GM12878 (cell line): ENCODE data around the gene LIMS2. TPM values are rescaled to one million over a fixed set of nuclear protein-coding genes. Genes with fewer than 3 reads are reported as not detected.

Experiments used
- ATAC-seq: fragments of 200-7000 bp; cut with Tn5 transposase; 3 replicates; pipeline ENCODE4 v1.9.1; 2020; ENCODE audit warnings: mild to moderate bottlenecking, moderate library complexity
- BruUV-seq: library from RNA; stranded (reverse); fragments of 400-500 nt; replicated peaks from 2 replicates; lab custom pipeline; 2021; lab: Mats Ljungman, UMichigan
- CTCF ChIA-PET: fragments of 300-600 bp; sonication (Branson Sonifier 250); formaldehyde crosslinking; extraction: SDS; loops from one replicate; lab custom pipeline; 2021; ENCODE audit warnings: inconsistent platforms; lab: Yijun Ruan, JAX
- POLR2A ChIA-PET: fragments of 350-600 bp; formaldehyde crosslinking; extraction: SDS; loops from one replicate; lab custom pipeline; 2021; ENCODE audit warnings: inconsistent platforms; lab: Charles Lee
- RAD21 ChIA-PET: fragments of 300-600 bp; sonication (Branson Sonifier 250); formaldehyde crosslinking; loops from one replicate; lab custom pipeline; 2023; ENCODE audit warnings: antibody characterized with exemption; ENCODE audit not compliant: unreplicated experiment; lab: Charles Lee
- SMC1A ChIA-PET: fragments of 300-600 bp; sonication (Branson Sonifier 250); formaldehyde crosslinking; loops from one replicate; lab custom pipeline; 2023; ENCODE audit not compliant: unreplicated experiment, uncharacterized antibody; lab: Charles Lee
- DNase-seq: peaks from one replicate; pipeline ENCODE4 v3.0.0-alpha.2; 2011; ENCODE audit warnings: low read depth, low spot score
- FAIRE-seq: peaks from 3 replicates; lab custom pipeline; 2011; peaks lifted over from hg19 to GRCh38; lab: Jason Lieb, UNC
- H2AFZ ChIP-seq: 2 replicates; pipeline ENCODE4 v1.6.0; 2011; ENCODE audit warnings: low read depth, low read length, control low read depth; ENCODE audit not compliant: control insufficient read depth
- H3K27ac ChIP-seq: 2 replicates; pipeline ENCODE4 v1.5.1; 2011; ENCODE audit warnings: control low read depth; ENCODE audit not compliant: control insufficient read depth, insufficient read depth
- H3K27me3 ChIP-seq, 2 experiments: replicated peaks in 1 of 2; 2 replicates each; pipeline versions ENCODE4 v1.6.0 to v1.6.1; 2011; ENCODE audit warnings: low read length in 1 of 2; ENCODE audit not compliant: control insufficient read depth in 2 of 2, insufficient read depth in 2 of 2
- H3K36me3 ChIP-seq, 2 experiments: 2 replicates each; pipeline ENCODE4 v1.5.1; 2011; ENCODE audit warnings: low read length in 1 of 2; ENCODE audit not compliant: control insufficient read depth in 2 of 2, insufficient read depth in 2 of 2
- H3K4me1 ChIP-seq: 2 replicates; pipeline ENCODE4 v1.6.1; 2011; ENCODE audit warnings: mild to moderate bottlenecking, low read length, moderate library complexity, mixed read lengths; ENCODE audit not compliant: control insufficient read depth, insufficient read depth
- H3K4me2 ChIP-seq: 2 replicates; pipeline ENCODE4 v1.6.0; 2011; ENCODE audit warnings: control low read depth; ENCODE audit not compliant: control insufficient read depth, insufficient read depth
- H3K4me3 ChIP-seq: fragments of 200-600 bp; sonication (generic); 2 replicates; pipeline ENCODE4 v1.5.1; 2016
- H3K79me2 ChIP-seq: 2 replicates; pipeline ENCODE4 v1.6.0; 2011; ENCODE audit warnings: low read length; ENCODE audit not compliant: control insufficient read depth, insufficient read depth
- H3K9ac ChIP-seq: 2 replicates; pipeline ENCODE4 v1.8.0; 2011; ENCODE audit warnings: low read length, control low read depth, mixed read lengths; ENCODE audit not compliant: control insufficient read depth, insufficient read depth
- H3K9me3 ChIP-seq: replicated peaks from 3 replicates; pipeline ENCODE4 v1.5.1; 2011; ENCODE audit warnings: mild to moderate bottlenecking, low read length; ENCODE audit not compliant: control insufficient read depth, insufficient read depth
- H4K20me1 ChIP-seq: 2 replicates; pipeline ENCODE4 v1.6.0; 2011; ENCODE audit not compliant: control insufficient read depth, insufficient read depth
- BACH1 ChIP-seq: fragments of 450-650 bp; IDR thresholded peaks from 2 replicates; pipeline ENCODE4 v1.6.1; 2017; ENCODE audit warnings: mild to moderate bottlenecking, borderline replicate concordance
- CBX3 ChIP-seq: fragments of 200-600 bp; sonication (generic); IDR thresholded peaks from 2 replicates; pipeline ENCODE4 v1.6.1; 2016; ENCODE audit warnings: low read depth, borderline replicate concordance
- CHD4 ChIP-seq: fragments of 200-600 bp; sonication (generic); IDR thresholded peaks from 2 replicates; pipeline ENCODE4 v1.6.1; 2016; ENCODE audit warnings: mild to moderate bottlenecking
- GATAD2B ChIP-seq: fragments of 450-650 bp; conservative IDR thresholded peaks from 2 replicates; pipeline ENCODE4 v1.6.1; 2017; ENCODE audit warnings: low read depth, mild to moderate bottlenecking, moderate library complexity
- HCFC1 ChIP-seq: fragments of 150-350 bp; IDR thresholded peaks from 2 replicates; pipeline ENCODE4 v1.6.1; 2014; ENCODE audit warnings: low read length
- HDGF ChIP-seq: fragments of 450-650 bp; IDR thresholded peaks from 2 replicates; pipeline ENCODE4 v1.6.1; 2016; ENCODE audit warnings: antibody characterized with exemption
- IKZF2 ChIP-seq, 2 experiments: fragments of 450-650 bp; IDR thresholded peaks; 2 replicates each; pipeline ENCODE4 v1.6.1; 2017; ENCODE audit warnings: mild to moderate bottlenecking in 2 of 2, moderate library complexity in 2 of 2
- MTA2 ChIP-seq: fragments of 450-650 bp; IDR thresholded peaks from 2 replicates; pipeline ENCODE4 v1.6.1; 2016; ENCODE audit warnings: low read depth, mild to moderate bottlenecking, moderate library complexity
- MTA3 ChIP-seq: IDR thresholded peaks from 2 replicates; pipeline ENCODE4 v1.6.1; 2012; ENCODE audit warnings: low read length, inconsistent platforms, borderline replicate concordance
- RELA ChIP-seq: fragments of 450-650 bp; IDR thresholded peaks from 2 replicates; pipeline ENCODE4 v1.8.0; 2014; ENCODE audit warnings: borderline replicate concordance; ENCODE audit not compliant: partially characterized antibody
- RFX5 ChIP-seq: IDR thresholded peaks from 2 replicates; pipeline ENCODE4 v1.6.1; 2011; ENCODE audit warnings: low read depth, low read length, improper control_type of control experiment
- SIN3A ChIP-seq: IDR thresholded peaks from 2 replicates; pipeline ENCODE4 v1.6.1; 2012; ENCODE audit warnings: low read depth, low read length, improper control_type of control experiment
- SMARCA5 ChIP-seq: fragments of 450-650 bp; IDR thresholded peaks from 2 replicates; pipeline ENCODE4 v1.6.1; 2017; ENCODE audit warnings: mild to moderate bottlenecking
- STAT3 ChIP-seq: IDR thresholded peaks from 2 replicates; pipeline ENCODE4 v1.6.1; 2011; ENCODE audit warnings: low read depth, low read length, improper control_type of control experiment
- TARDBP ChIP-seq: IDR thresholded peaks from 2 replicates; pipeline ENCODE4 v1.6.1; 2016; ENCODE audit warnings: borderline replicate concordance
- ZNF217 ChIP-seq: fragments of 450-650 bp; IDR thresholded peaks from 2 replicates; pipeline ENCODE4 v1.6.1; 2017; ENCODE audit warnings: antibody characterized with exemption, mild to moderate bottlenecking
- WGBS: methylation state at CpG from one replicate; pipeline ENCODE4 v1.1.6; 2016; ENCODE audit warnings: low lambda C conversion rate; ENCODE audit not compliant: insufficient replicate concordance, insufficient coverage; ENCODE audit errors: missing lambda C conversion rate; 5-methylcytosine and 5-hydroxymethylcytosine counted together
- in situ Hi-C: fragments of 300-500 bp; cut with MboI; formaldehyde crosslinking; loops from 9 replicates; pipeline ENCODE4 v1.14.3; 2018; ENCODE audit warnings: mixed read lengths
- intact Hi-C: fragments of 100-400 bp; cut with micrococcal nuclease; formaldehyde crosslinking; loops from one replicate; pipeline ENCODE4 v1.14.2; 2022; ENCODE audit not compliant: unreplicated experiment
- polyA plus RNA-seq, 11 experiments: library from polyadenylated mRNA; depleted of rRNA in 4 of 11; unstranded in 6 of 11; stranded (reverse) in 5 of 11; fragments of >200 nt; fragmentation: Nextera tagmentation in 4 of 11; fragmentation: Illumina TruSeq in 1 of 11; extraction: Ambion mirVana in 4 of 11; extraction: Trizol in 1 of 11; gene quantifications; 1 replicate in 1 of 11; 2 replicates in 10 of 11; pipeline versions ENCODE4 v1.2.1 to v1.2.3, GENCODE V29; 2011 to 2016; ENCODE audit warnings: inconsistent platforms in 2 of 11, missing spikeins in 2 of 11, low read depth in 1 of 11
- total RNA-seq, 4 experiments: library from RNA; depleted of rRNA in 3 of 4; stranded (reverse); fragments of >200 nt in 3 of 4; fragmentation: Illumina TruSeq in 1 of 4; extraction: Trizol in 1 of 4; gene quantifications; 2 replicates each; pipeline versions ENCODE4 v1.2.1 to v1.2.3, GENCODE V29; 2013 to 2021
- TF ChIP-seq, protein P1 (sequence below): IDR thresholded peaks from 2 replicates; pipeline ENCODE4 v1.6.1; 2012; ENCODE audit warnings: low read length, inconsistent platforms

Gene LIMS2
- total and polyA plus RNA-seq, 10 of the 15 experiments (the other 5 are each of a cell fraction or from before 2014, with no cell fraction given), result 0.06 to 0.81 (median 0.16) TPM; not detected in 2

GRCh38 chr2:127605691-127606263, 69.6 kb downstream of the LIMS2 start:
- intact Hi-C loops, result no loop called here
- ChIA-PET RAD21 (no interaction called here), SMC1A (no interaction called here), POLR2A (interaction anchor here (0.6 kb wide), 1 partner anchor 809 kb away, joined by 3 read pairs; no protein-coding TSS in a partner anchor), CTCF (interaction anchor here (1.4 kb wide), 1 partner anchor 14 kb away, joined by 6 read pairs; no protein-coding TSS in a partner anchor)
- H3K9me3 ChIP-seq, result peaks cover 7% of the 10 kb centered on the region
- no peaks in the 10 kb centered on the region for H4K20me1 ChIP-seq
- in situ Hi-C loops, result no loop called here
- H3K36me3 ChIP-seq, result no peaks in the 10 kb centered on the region
- H3K4me2 ChIP-seq, result no peak overlapping the region
- H3K79me2 ChIP-seq, result no peaks in the 10 kb centered on the region
- FAIRE-seq (no peak), ATAC-seq (no peak), DNase-seq (no peak)
- H3K27ac ChIP-seq, result no peak overlapping the region
- H3K4me1 ChIP-seq, result no peaks in the 10 kb centered on the region
- BruUV-seq, result no TSS peak
- no peak overlapping the region for H3K4me3 ChIP-seq
- 63% methylated on average over 7 of the region's 7 CpGs for WGBS
- TF ChIP-seq TARDBP (no peak), GATAD2B (no peak), HCFC1 (no peak), IKZF2 (IDR thresholded peaks at IDR 0.05) (no peak)
- H3K9ac ChIP-seq, result no peak overlapping the region
- no peak overlapping the region for H2AFZ ChIP-seq
- H3K27me3 ChIP-seq, result no peaks in the 10 kb centered on the region; a peak in 1 of 4 replicates

GRCh38 chr2:127604986-127605385, 70.3 kb downstream of the LIMS2 start:
- SMC1A ChIA-PET, result interaction anchor here (1.1 kb wide), 1 partner anchor 14 kb away, joined by 3 read pairs; no protein-coding TSS in a partner anchor
- Histone ChIP-seq H3K36me3 (no peaks in the 10 kb centered on the region), H3K27ac (no peak overlapping the region), H3K4me1 (no peaks in the 10 kb centered on the region), H3K4me3 (no peak overlapping the region), H4K20me1 (no peaks in the 10 kb centered on the region), H3K79me2 (no peaks in the 10 kb centered on the region), H3K9me3 (peaks cover 7% of the 10 kb centered on the region)
- CTCF ChIA-PET, result interaction anchor here (0.7 to 1.4 kb wide), 3 partner anchors 13 to 48 kb away, joined by 3 to 6 read pairs (median 3); no protein-coding TSS in a partner anchor
- TF ChIP-seq CHD4, result no peak
- no peak for TF ChIP-seq STAT3
- no peak for TF ChIP-seq BACH1
- TF ChIP-seq RFX5, result no peak
- TF ChIP-seq MTA2, result no peak
- no peak for TF ChIP-seq SMARCA5
- no peak for TF ChIP-seq IKZF2 (IDR thresholded peaks at IDR 0.05)
- TF ChIP-seq HDGF, result no peak
- TF ChIP-seq RELA, result no peak
- no peak for TF ChIP-seq MTA3
- TF ChIP-seq, protein P1, sequence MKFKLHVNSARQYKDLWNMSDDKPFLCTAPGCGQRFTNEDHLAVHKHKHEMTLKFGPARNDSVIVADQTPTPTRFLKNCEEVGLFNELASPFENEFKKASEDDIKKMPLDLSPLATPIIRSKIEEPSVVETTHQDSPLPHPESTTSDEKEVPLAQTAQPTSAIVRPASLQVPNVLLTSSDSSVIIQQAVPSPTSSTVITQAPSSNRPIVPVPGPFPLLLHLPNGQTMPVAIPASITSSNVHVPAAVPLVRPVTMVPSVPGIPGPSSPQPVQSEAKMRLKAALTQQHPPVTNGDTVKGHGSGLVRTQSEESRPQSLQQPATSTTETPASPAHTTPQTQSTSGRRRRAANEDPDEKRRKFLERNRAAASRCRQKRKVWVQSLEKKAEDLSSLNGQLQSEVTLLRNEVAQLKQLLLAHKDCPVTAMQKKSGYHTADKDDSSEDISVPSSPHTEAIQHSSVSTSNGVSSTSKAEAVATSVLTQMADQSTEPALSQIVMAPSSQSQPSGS, result no peak
- TF ChIP-seq SIN3A, result no peak
- no peak for TF ChIP-seq ZNF217
- TF ChIP-seq CBX3, result no peak
- TF ChIP-seq, all 136 proteins: peak for 0
- no peak for ATAC-seq
- no TSS peak for BruUV-seq
- 83% methylated on average over 8 of the region's 8 CpGs for WGBS
- in situ Hi-C loops, result no loop called here
- Histone ChIP-seq H3K27me3 (no peaks in the 10 kb centered on the region; a peak in 1 of 4 replicates), H3K4me2 (no peak overlapping the region), H3K9ac (no peak overlapping the region), H2AFZ (no peak overlapping the region)
- ChIA-PET POLR2A (interaction anchor here (0.6 kb wide), 1 partner anchor 810 kb away, joined by 3 read pairs; no protein-coding TSS in a partner anchor), RAD21 (no interaction called here)
- no peak for FAIRE-seq
- DNase-seq, result no peak
- intact Hi-C loops, result no loop called here
